B cell (primary cell): ENCODE data around the gene PAAF1. TPM values are rescaled to one million over a fixed set of nuclear protein-coding genes. Genes with fewer than 3 reads are reported as not detected.

Experiments used
- ATAC-seq: fragments of 200-7000 bp; cut with Tn5 transposase; one replicate; pipeline ENCODE4 v1.10.0; 2021; ENCODE audit warnings: low read depth, mild to moderate bottlenecking, moderate number of reproducible peaks, moderate library complexity
- CTCF ChIA-PET: fragments of 350-600 bp; sonication (Branson Sonifier 250); formaldehyde crosslinking; loops from one replicate; lab custom pipeline; 2021; ENCODE audit warnings: antibody characterized with exemption, inconsistent platforms; lab: Charles Lee
- POLR2A ChIA-PET: fragments of 350-600 bp; sonication (Branson Sonifier 250); formaldehyde crosslinking; loops from one replicate; lab custom pipeline; 2021; ENCODE audit warnings: antibody characterized with exemption; lab: Charles Lee
- DNase-seq: peaks from one replicate; pipeline ENCODE4 v3.0.0; 2013
- H2AFZ ChIP-seq: 2 replicates; pipeline ENCODE4 v1.6.1; 2012; ENCODE audit warnings: mild to moderate bottlenecking, low read depth, low read length; ENCODE audit not compliant: insufficient read depth, poor library complexity, severe bottlenecking
- H3K27ac ChIP-seq, 2 donors: 1 replicate in 1 of 2; 2 replicates in 1 of 2; pipeline ENCODE4 v1.5.1; 2012 to 2013; ENCODE audit warnings: low read length in 2 of 2, mild to moderate bottlenecking in 2 of 2, moderate library complexity in 1 of 2
- H3K27me3 ChIP-seq, 4 experiments: fragments of 200-600 bp in 1 of 4; sonication (generic) in 1 of 4; replicated peaks in 1 of 4; 1 replicate in 2 of 4; 2 replicates in 2 of 4; pipeline versions ENCODE4 v1.6.1 to v1.7.0; 2013 to 2016; ENCODE audit warnings: low read length in 3 of 4, mild to moderate bottlenecking in 2 of 4, mixed read lengths in 1 of 4, moderate library complexity in 1 of 4; ENCODE audit not compliant: insufficient read depth in 4 of 4, control insufficient read depth in 3 of 4; ENCODE audit errors: control extremely low read depth in 1 of 4
- H3K36me3 ChIP-seq, 2 experiments: replicated peaks in 1 of 2; 1 replicate in 1 of 2; 2 replicates in 1 of 2; pipeline versions ENCODE4 v1.6.1 to v1.7.1; 2013; ENCODE audit warnings: low read length in 1 of 2; ENCODE audit not compliant: insufficient read depth in 2 of 2, control insufficient read depth in 1 of 2; ENCODE audit errors: control extremely low read depth in 1 of 2, extremely low read depth in 1 of 2
- H3K4me1 ChIP-seq, 2 donors: fragments of 200-600 bp in 1 of 2; sonication (generic) in 1 of 2; 1 replicate in 1 of 2; 2 replicates in 1 of 2; pipeline versions ENCODE4 v1.5.1 to v1.6.1; 2013 to 2017; ENCODE audit warnings: low read length in 2 of 2; ENCODE audit not compliant: control insufficient read depth in 2 of 2, insufficient read depth in 2 of 2
- H3K4me2 ChIP-seq: replicated peaks from 2 replicates; pipeline ENCODE3; 2012; ENCODE audit warnings: mild to moderate bottlenecking, low read depth, low read length; ENCODE audit not compliant: poor library complexity, severe bottlenecking
- H3K4me3 ChIP-seq, 5 experiments: fragments of 200-600 bp in 1 of 5; sonication (generic) in 1 of 5; 1 replicate in 3 of 5; 2 replicates in 2 of 5; pipeline versions ENCODE4 v1.5.1 to v1.7.0; 2011 to 2016; ENCODE audit warnings: low read length in 4 of 5, mild to moderate bottlenecking in 4 of 5, low read depth in 2 of 5, control low read depth in 1 of 5, moderate library complexity in 1 of 5; ENCODE audit not compliant: insufficient read depth in 1 of 5; ENCODE audit errors: control extremely low read depth in 1 of 5, extremely low read depth in 1 of 5
- H3K79me2 ChIP-seq: fragments of 200-600 bp; sonication (generic); one replicate; pipeline ENCODE4 v1.6.0; 2016; ENCODE audit warnings: low read length; ENCODE audit not compliant: control insufficient read depth, insufficient read depth
- H3K9ac ChIP-seq: fragments of 200-600 bp; sonication (generic); 2 replicates; pipeline ENCODE4 v1.6.1; 2017; ENCODE audit warnings: mild to moderate bottlenecking, low read length, moderate library complexity
- H3K9me3 ChIP-seq, 3 donors: one replicate each; pipeline versions ENCODE4 v1.6.1 to v1.7.1; 2013; ENCODE audit warnings: low read length in 2 of 3; ENCODE audit not compliant: control insufficient read depth in 2 of 3, insufficient read depth in 1 of 3; ENCODE audit errors: control extremely low read depth in 1 of 3
- H4K20me1 ChIP-seq: 2 replicates; pipeline ENCODE4 v1.6.0; 2012; ENCODE audit warnings: mild to moderate bottlenecking, low read length; ENCODE audit not compliant: insufficient read depth, control insufficient read depth, poor library complexity, severe bottlenecking
- H3K27ac Mint-ChIP-seq: one replicate; pipeline ENCODE4 v1.8.0; 2021; ENCODE audit warnings: mixed read lengths
- H3K27me3 Mint-ChIP-seq: one replicate; pipeline ENCODE4 v1.8.0; 2021; ENCODE audit warnings: mixed read lengths
- H3K4me1 Mint-ChIP-seq: one replicate; pipeline ENCODE4 v1.8.0; 2021; ENCODE audit warnings: mixed read lengths
- H3K4me3 Mint-ChIP-seq: one replicate; pipeline ENCODE4 v1.8.0; 2021; ENCODE audit warnings: mixed read lengths
- H3K9me3 Mint-ChIP-seq: one replicate; pipeline ENCODE4 v1.8.0; 2022; ENCODE audit warnings: mixed read lengths; ENCODE audit not compliant: insufficient read depth
- EZH2 ChIP-seq: IDR thresholded peaks from 2 replicates; pipeline ENCODE4 v1.6.1; 2012; ENCODE audit warnings: borderline replicate concordance, low read depth, mild to moderate bottlenecking, moderate library complexity, low read length; ENCODE audit not compliant: insufficient read depth, poor library complexity, severe bottlenecking
- WGBS: methylation state at CpG from one replicate; pipeline ENCODE4 v1.1.5; 2013; ENCODE audit warnings: missing lambda C conversion rate; ENCODE audit not compliant: insufficient coverage; 5-methylcytosine and 5-hydroxymethylcytosine counted together
- intact Hi-C: fragments of 100-400 bp; cut with micrococcal nuclease; formaldehyde crosslinking; loops from one replicate; pipeline ENCODE4 v1.10.0; 2022
- polyA plus RNA-seq: library from polyadenylated mRNA; depleted of rRNA; stranded (reverse); fragments of >200 nt; gene quantifications from 2 replicates; pipeline ENCODE4 v1.2.3, GENCODE V29; 2012
- total RNA-seq, 2 donors: library from RNA; stranded (reverse); fragments of 120-200 nt in 1 of 2; gene quantifications; 1 replicate in 1 of 2; 2 replicates in 1 of 2; pipeline versions ENCODE4 v1.2.3 to v1.2.4, GENCODE V29; 2013 to 2022
- TF ChIP-seq, protein P1 (sequence below): fragments of 200-600 bp; IDR thresholded peaks from one replicate; pipeline ENCODE4 v1.8.0; 2022; ENCODE audit warnings: antibody characterized with exemption, mild to moderate bottlenecking

PAAF1 gene
- total and polyA plus RNA-seq, 2 donors (not counting 1 experiment from before 2014, with no cell fraction given), result 11.5 to 19.5 TPM

DNA sequence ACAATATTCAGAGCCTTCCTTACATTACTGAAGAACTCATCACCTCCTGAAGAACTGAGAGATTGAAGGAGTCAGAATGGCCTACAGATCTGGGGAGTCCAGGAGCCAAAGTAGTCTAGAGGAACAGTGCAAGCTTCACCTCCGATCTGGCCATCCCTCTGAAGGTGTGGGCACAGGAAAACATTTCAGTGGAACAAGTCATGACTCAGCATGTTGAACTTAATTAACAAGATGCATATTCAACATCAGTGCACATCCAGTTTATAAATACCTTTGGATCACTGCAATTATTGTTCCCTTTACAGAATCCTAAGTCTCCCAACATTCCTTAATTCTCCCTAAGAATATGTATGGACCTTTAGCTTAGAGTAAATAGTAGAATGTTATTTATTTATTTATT lies 25.5 kb downstream of the PAAF1 start:
- no peaks in the 10 kb centered on the region for H3K27me3 ChIP-seq
- Mint-ChIP-seq H3K9me3 (no peaks in the 10 kb centered on the region), H3K4me1 (no peaks in the 10 kb centered on the region), H3K27ac (no peak overlapping the region), H3K4me3 (no peak overlapping the region), H3K27me3 (no peaks in the 10 kb centered on the region)
- H3K4me3 ChIP-seq, result no peak overlapping the region
- peaks cover 6 to 24% of the 10 kb centered on the region in 2 experiments for H3K36me3 ChIP-seq
- no peaks in the 10 kb centered on the region for H3K79me2 ChIP-seq
- WGBS, result 100% methylated on average over 1 of the region's 1 CpG
- TF ChIP-seq, protein P1, sequence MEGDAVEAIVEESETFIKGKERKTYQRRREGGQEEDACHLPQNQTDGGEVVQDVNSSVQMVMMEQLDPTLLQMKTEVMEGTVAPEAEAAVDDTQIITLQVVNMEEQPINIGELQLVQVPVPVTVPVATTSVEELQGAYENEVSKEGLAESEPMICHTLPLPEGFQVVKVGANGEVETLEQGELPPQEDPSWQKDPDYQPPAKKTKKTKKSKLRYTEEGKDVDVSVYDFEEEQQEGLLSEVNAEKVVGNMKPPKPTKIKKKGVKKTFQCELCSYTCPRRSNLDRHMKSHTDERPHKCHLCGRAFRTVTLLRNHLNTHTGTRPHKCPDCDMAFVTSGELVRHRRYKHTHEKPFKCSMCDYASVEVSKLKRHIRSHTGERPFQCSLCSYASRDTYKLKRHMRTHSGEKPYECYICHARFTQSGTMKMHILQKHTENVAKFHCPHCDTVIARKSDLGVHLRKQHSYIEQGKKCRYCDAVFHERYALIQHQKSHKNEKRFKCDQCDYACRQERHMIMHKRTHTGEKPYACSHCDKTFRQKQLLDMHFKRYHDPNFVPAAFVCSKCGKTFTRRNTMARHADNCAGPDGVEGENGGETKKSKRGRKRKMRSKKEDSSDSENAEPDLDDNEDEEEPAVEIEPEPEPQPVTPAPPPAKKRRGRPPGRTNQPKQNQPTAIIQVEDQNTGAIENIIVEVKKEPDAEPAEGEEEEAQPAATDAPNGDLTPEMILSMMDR, result no peak
- no peak for TF ChIP-seq EZH2
- intact Hi-C loops, result no loop called here
- H3K9ac ChIP-seq, result no peak overlapping the region
- H3K4me1 ChIP-seq, result no peaks in the 10 kb centered on the region
- no peaks in the 10 kb centered on the region for H3K9me3 ChIP-seq
- DNase-seq (no peak), ATAC-seq (no peak)
- POLR2A ChIA-PET, result no interaction called here
- no peak overlapping the region for H2AFZ ChIP-seq
- no peaks in the 10 kb centered on the region for H4K20me1 ChIP-seq
- H3K27ac ChIP-seq, result no peak overlapping the region
- CTCF ChIA-PET, result no interaction called here
- H3K4me2 ChIP-seq, result no peak overlapping the region

DNA sequence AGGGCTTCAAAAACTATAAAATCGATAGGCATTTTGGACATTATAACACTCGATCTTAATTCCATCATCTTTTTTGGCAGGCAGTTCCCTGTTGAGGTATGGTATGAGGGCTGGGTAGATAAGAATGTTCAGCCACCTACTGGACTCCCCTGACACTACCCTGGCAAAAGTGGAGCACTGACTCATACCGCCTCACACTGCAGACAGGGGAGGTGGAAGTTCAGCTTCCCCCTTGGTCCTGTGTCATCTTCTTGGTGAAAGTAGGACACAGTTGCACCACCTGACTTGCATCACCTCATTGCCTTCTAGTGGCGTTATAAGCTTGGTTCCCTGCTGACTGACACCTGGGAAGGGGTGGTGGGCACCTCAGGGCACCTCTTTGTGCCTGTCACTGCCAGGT lies 30.4 kb downstream of the PAAF1 start:
- Histone ChIP-seq H3K4me2 (no peak overlapping the region), H3K9ac (no peak overlapping the region), H3K79me2 (no peaks in the 10 kb centered on the region), H3K27me3 (no peaks in the 10 kb centered on the region), H3K36me3 (peaks cover 7 to 38% of the 10 kb centered on the region in 2 experiments), H2AFZ (no peak overlapping the region), H3K4me1 (no peaks in the 10 kb centered on the region), H3K4me3 (no peak overlapping the region), H3K27ac (no peak overlapping the region), H3K9me3 (no peaks in the 10 kb centered on the region), H4K20me1 (no peaks in the 10 kb centered on the region)
- H3K4me3 Mint-ChIP-seq, result no peak overlapping the region
- no peaks in the 10 kb centered on the region for H3K9me3 Mint-ChIP-seq
- 100% methylated on average over 1 of the region's 4 CpGs for WGBS
- H3K27me3 Mint-ChIP-seq, result no peaks in the 10 kb centered on the region
- DNase-seq (no peak), ATAC-seq (no peak)
- POLR2A ChIA-PET, result no interaction called here
- no peaks in the 10 kb centered on the region for H3K4me1 Mint-ChIP-seq
- no peak for TF ChIP-seq EZH2
- TF ChIP-seq, protein P1, result no peak
- H3K27ac Mint-ChIP-seq, result peak overlapping the region; percentile 37
- intact Hi-C loops, result no loop called here
- CTCF ChIA-PET, result no interaction called here
